ENCODE results near the gene NFS1. TPM values are rescaled to one million over a fixed set of nuclear protein-coding genes. Genes with fewer than 3 reads are reported as not detected.
A peak's percentile ranks its signal among the peaks of the same experiment; 100 is the strongest.

The NFS1 gene
- total and polyA plus RNA-seq, 5 experiments from 2014 or later = 8.6 to 25.5 (median 16.6) TPM

DNA sequence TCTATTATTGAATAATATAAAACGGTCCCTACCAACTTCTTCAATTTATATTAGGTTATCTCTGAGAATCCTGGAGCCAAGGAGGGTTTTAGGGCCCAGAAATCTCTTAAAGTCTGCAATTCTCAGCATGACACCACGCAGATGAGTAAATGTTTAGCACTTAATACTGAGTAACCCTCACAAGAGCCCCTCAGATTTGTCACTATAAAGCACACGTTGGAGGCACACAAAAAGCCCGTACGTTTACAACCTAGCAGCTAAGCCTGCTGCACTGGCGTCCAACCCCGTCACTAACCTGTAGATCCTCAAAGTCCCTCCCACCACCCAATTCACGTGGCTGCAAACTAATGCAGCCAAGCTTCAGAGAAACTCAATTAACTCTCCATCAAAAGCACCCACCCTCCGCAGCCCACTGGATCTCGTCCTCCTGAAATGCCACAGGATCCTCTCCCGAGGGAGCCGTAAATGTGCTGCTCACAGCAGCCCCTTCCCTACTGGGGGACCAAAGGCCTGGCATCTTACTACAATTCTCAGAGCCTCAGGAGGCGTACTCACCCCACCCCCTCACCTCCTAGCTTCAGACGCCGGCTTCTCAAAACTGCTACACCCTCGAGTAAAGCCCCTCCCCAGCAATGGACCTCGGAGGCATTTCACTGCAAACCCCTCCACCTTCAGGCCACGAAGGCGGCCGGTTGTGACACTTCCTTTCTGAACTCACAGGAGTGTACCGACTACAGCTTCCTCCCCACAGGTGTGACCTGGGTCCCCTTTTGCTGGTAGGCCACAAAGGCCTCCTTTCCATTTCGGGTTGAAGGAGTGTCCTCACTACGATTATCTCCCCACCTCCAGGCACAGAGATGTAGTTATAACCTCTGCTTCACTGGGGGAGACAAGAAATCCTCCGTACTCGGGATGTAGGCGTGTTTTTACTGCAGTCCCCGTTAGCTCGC lies 35.4 kb downstream of the NFS1 start:
- POLR2A ChIA-PET = interaction anchor here (0.6 to 7.6 kb wide), 21 partner anchors 10 to 290 kb away, joined by 3 to 101 read pairs (median 6); partner anchors contain the start of genes CEP250, ERGIC3, NFS1 and PHF20
- peaks cover 0 to 9% (median 2%) of the 10 kb centered on the region in 3 donors for H3K36me3 Mint-ChIP-seq
- no peaks in the 10 kb centered on the region for H3K27me3 Mint-ChIP-seq
- DNase-seq (peak in 9 of 10 donors; percentile 44 to 88 (median 67)), ATAC-seq (peak; percentile 50 to 58)
- H3K27ac Mint-ChIP-seq = peak overlapping the region; percentile 96 to 100 (median 99)
- H3K4me1 Mint-ChIP-seq = peaks cover 13 to 64% (median 54%) of the 10 kb centered on the region in 4 donors
- H3K4me3 Mint-ChIP-seq = peak overlapping the region; percentile 89 to 98 (median 96)
- no peaks in the 10 kb centered on the region for H3K9me3 Mint-ChIP-seq

GRCh38 chr20:35662551-35662950 lies 36.6 kb downstream of the NFS1 start:
- H3K9me3 Mint-ChIP-seq = no peaks in the 10 kb centered on the region
- POLR2A ChIA-PET = interaction anchor here (2.4 to 7.6 kb wide), 3 partner anchors 45 to 109 kb away, joined by 10 to 101 read pairs (median 87); partner anchors contain the start of genes PHF20, RBM39 and SPAG4
- H3K36me3 Mint-ChIP-seq = peaks cover 0 to 4% (median 2%) of the 10 kb centered on the region in 3 donors
- no peak for DNase-seq
- no peaks in the 10 kb centered on the region for H3K27me3 Mint-ChIP-seq
- peaks cover 14 to 69% (median 64%) of the 10 kb centered on the region in 4 donors for H3K4me1 Mint-ChIP-seq
- ATAC-seq = no peak
- H3K4me3 Mint-ChIP-seq = peak overlapping the region; percentile 89 to 98 (median 96)
- H3K27ac Mint-ChIP-seq = peak overlapping the region; percentile 68 to 100 (median 99)

DNA sequence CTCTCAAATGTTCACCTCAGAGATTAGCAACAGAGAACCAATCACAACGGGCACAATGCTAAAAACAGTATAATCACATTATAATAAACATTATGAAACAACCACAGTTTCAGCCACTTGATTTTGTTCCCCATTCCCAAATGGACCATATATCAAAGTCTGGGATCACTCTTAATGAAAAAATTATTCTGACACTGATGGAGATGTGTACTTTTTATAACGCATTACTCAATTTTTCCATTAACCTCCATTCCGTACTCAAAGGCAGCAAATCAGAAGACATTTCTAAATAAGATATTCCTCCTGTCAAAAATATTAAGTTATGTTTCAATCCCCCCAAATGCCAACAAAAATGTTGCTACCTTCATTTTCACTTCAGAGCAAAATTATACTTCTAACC lies 37.2 kb downstream of the NFS1 start:
- Mint-ChIP-seq H3K27me3 (no peaks in the 10 kb centered on the region), H3K9me3 (no peaks in the 10 kb centered on the region), H3K4me3 (peak overlapping the region; percentile 89 to 98 (median 96)), H3K27ac (peak overlapping the region; percentile 68 to 100 (median 99)), H3K4me1 (peaks cover 20 to 75% (median 71%) of the 10 kb centered on the region in 4 donors), H3K36me3 (peaks cover 0 to 11% (median 2%) of the 10 kb centered on the region in 3 donors)
- no peak for DNase-seq
- ATAC-seq = no peak
- POLR2A ChIA-PET = interaction anchor here (5.7 to 7.6 kb wide), 2 partner anchors 44 to 81 kb away, joined by 87 to 101 read pairs; partner anchors contain the start of genes RBM39 and SPAG4

DNA sequence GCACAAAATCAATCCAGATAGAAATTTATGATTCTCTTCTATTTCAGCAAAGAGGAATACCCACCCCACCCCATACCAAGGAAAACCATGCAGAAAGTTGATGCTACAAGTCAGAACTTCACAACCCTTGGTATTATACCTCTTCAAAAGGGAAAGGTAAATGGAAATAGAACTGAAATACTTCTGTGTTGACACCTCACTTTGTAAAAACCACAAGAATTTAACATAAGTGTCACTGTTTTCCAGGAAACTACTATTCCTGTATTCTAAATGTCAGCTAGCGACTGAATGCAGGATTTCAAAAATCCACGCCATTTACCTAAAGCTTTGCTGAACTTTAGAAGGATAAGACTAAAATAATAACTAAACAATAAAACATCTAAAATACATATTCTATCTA lies 38.1 kb downstream of the NFS1 start:
- no peak for ATAC-seq
- H3K27me3 Mint-ChIP-seq = no peaks in the 10 kb centered on the region
- peaks cover 0 to 15% (median 2%) of the 10 kb centered on the region in 3 donors for H3K36me3 Mint-ChIP-seq
- H3K27ac Mint-ChIP-seq = peak overlapping the region; percentile 68 to 100 (median 98)
- H3K4me3 Mint-ChIP-seq = peak overlapping the region; percentile 89 to 98 (median 96)
- peaks cover 21 to 82% (median 76%) of the 10 kb centered on the region in 4 donors for H3K4me1 Mint-ChIP-seq
- no peaks in the 10 kb centered on the region for H3K9me3 Mint-ChIP-seq
- no peak for DNase-seq
- POLR2A ChIA-PET = interaction anchor here (5.7 to 7.6 kb wide), 2 partner anchors 43 to 82 kb away, joined by 87 to 101 read pairs; partner anchors contain the start of genes RBM39 and SPAG4

DNA sequence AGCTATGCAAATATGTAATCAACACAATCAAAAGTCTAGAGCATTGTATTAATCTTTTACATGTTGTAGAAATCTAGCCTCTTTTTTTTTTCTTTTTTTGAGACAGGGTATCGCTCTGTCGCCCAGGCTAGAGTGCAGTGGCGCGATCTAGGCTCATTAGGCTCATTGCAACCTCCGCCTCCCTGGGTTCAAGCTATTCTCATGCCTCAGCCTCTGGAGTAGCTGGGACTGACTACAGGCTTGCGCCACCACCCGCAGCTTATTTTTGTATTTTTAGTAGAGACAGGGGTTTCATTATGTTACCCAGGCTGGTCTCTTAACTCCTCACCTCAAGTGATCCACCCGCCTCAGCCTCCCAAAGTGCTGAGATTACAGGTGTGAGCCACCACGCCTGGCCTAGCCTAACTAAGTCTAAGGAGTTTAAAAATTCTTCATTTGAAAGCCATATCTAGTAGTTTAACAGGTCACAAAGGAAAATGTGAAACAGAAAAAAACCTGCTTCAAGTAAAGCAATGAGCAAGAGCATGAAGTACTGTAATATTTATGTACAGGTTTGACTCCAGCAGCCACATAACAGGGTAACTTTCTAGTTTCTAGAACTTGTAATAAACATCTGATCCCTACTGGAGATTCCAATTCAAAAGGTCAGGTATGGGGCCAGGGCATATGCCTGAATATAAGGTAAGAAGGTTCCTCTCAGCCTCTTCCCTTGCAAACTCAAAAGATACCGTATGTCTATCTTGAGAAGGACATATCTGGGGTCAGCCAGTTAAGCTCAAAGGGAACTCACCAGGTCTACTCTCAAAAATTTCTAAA lies 38.8 kb downstream of the NFS1 start:
- Mint-ChIP-seq H3K9me3 (no peaks in the 10 kb centered on the region), H3K4me3 (peak overlapping the region; percentile 89 to 98 (median 96)), H3K36me3 (peaks cover 0 to 15% (median 2%) of the 10 kb centered on the region in 3 donors), H3K4me1 (peaks cover 21 to 82% (median 76%) of the 10 kb centered on the region in 4 donors), H3K27me3 (no peaks in the 10 kb centered on the region), H3K27ac (peak overlapping the region; percentile 70 to 100 (median 98))
- ATAC-seq = no peak
- DNase-seq = no peak
- POLR2A ChIA-PET = interaction anchor here (0.7 to 7.6 kb wide), 2 partner anchors 43 to 1008 kb away, joined by 3 to 101 read pairs; partner anchors contain the start of gene SPAG4

GRCh38 chr20:35657271-35657670 lies 41.9 kb downstream of the NFS1 start:
- Mint-ChIP-seq H3K9me3 (no peaks in the 10 kb centered on the region), H3K4me3 (peak overlapping the region; percentile 13 to 76 (median 58)), H3K36me3 (peaks cover 0 to 19% (median 2%) of the 10 kb centered on the region in 3 donors), H3K27ac (peak overlapping the region; percentile 2 to 90 (median 64)), H3K27me3 (no peaks in the 10 kb centered on the region), H3K4me1 (peaks cover 16 to 60% (median 55%) of the 10 kb centered on the region in 4 donors)
- ATAC-seq (peak; percentile 22 to 65), DNase-seq (no peak)
- POLR2A ChIA-PET = interaction anchor here (0.6 to 1.7 kb wide), 3 partner anchors 19 to 41 kb away, joined by 3 read pairs; partner anchors contain the start of gene SPAG4

GRCh38 chr20:35654415-35654814 lies 44.7 kb downstream of the NFS1 start:
- H3K36me3 Mint-ChIP-seq = peaks cover 0 to 39% (median 2%) of the 10 kb centered on the region in 3 donors
- ATAC-seq (no peak), DNase-seq (no peak)
- POLR2A ChIA-PET = interaction anchor here (2.9 kb wide), 1 partner anchor 10 kb away, joined by 12 read pairs; the partner anchor contains the start of genes CPNE1 and RBM12
- peaks cover 20 to 57% (median 47%) of the 10 kb centered on the region in 4 donors for H3K4me1 Mint-ChIP-seq
- no peak overlapping the region for H3K27ac Mint-ChIP-seq
- H3K9me3 Mint-ChIP-seq = no peaks in the 10 kb centered on the region
- no peaks in the 10 kb centered on the region for H3K27me3 Mint-ChIP-seq
- no peak overlapping the region for H3K4me3 Mint-ChIP-seq

DNA sequence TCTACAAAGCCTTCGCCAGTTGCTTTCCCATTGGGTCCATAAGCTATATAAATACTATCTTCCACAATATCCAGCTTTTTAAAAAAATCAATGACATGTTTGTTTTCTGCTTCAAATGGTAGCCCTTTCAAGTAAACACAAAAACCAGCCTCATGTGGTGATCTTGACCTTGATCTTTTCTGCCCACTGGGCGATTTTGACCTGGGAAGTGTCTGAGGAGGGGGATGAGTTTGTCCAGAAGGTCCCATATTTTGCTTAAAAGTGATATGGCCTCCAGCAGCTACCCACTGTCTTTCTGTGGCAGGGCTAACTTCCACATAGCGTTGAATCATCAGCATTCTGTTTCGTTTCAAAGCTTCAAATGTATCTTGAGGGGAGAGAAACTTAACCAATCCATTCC lies 45.3 kb downstream of the NFS1 start:
- ATAC-seq (no peak), DNase-seq (no peak)
- no peak overlapping the region for H3K4me3 Mint-ChIP-seq
- H3K27ac Mint-ChIP-seq = no peak overlapping the region
- POLR2A ChIA-PET = interaction anchor here (2.9 kb wide), 1 partner anchor 10 kb away, joined by 12 read pairs; the partner anchor contains the start of genes CPNE1 and RBM12
- H3K27me3 Mint-ChIP-seq = no peaks in the 10 kb centered on the region
- H3K9me3 Mint-ChIP-seq = no peaks in the 10 kb centered on the region
- H3K4me1 Mint-ChIP-seq = peaks cover 20 to 57% (median 46%) of the 10 kb centered on the region in 4 donors
- H3K36me3 Mint-ChIP-seq = peaks cover 0 to 44% (median 2%) of the 10 kb centered on the region in 3 donors

DNA sequence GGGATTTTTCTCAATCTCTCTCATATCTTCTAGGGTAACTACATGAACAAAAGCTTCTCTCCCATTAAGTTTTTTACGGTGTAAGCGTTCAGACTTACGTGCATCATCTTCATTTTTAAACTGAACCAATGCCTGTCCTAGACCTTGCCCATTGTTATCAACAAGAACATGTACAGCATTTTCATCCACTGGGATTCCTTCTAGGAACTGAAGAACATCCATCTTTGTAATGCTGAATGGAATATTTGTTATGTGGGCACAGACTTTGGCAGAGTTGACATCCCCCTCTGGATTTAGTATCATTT lies 45.8 kb downstream of the NFS1 start:
- Mint-ChIP-seq H3K36me3 (peaks cover 0 to 48% (median 0%) of the 10 kb centered on the region in 3 donors), H3K27me3 (no peaks in the 10 kb centered on the region), H3K9me3 (no peaks in the 10 kb centered on the region), H3K27ac (no peak overlapping the region), H3K4me1 (peaks cover 20 to 57% (median 46%) of the 10 kb centered on the region in 4 donors), H3K4me3 (no peak overlapping the region)
- DNase-seq (no peak), ATAC-seq (no peak)
- POLR2A ChIA-PET = interaction anchor here (2.9 kb wide), 1 partner anchor 11 kb away, joined by 12 read pairs; the partner anchor contains the start of genes CPNE1 and RBM12

DNA sequence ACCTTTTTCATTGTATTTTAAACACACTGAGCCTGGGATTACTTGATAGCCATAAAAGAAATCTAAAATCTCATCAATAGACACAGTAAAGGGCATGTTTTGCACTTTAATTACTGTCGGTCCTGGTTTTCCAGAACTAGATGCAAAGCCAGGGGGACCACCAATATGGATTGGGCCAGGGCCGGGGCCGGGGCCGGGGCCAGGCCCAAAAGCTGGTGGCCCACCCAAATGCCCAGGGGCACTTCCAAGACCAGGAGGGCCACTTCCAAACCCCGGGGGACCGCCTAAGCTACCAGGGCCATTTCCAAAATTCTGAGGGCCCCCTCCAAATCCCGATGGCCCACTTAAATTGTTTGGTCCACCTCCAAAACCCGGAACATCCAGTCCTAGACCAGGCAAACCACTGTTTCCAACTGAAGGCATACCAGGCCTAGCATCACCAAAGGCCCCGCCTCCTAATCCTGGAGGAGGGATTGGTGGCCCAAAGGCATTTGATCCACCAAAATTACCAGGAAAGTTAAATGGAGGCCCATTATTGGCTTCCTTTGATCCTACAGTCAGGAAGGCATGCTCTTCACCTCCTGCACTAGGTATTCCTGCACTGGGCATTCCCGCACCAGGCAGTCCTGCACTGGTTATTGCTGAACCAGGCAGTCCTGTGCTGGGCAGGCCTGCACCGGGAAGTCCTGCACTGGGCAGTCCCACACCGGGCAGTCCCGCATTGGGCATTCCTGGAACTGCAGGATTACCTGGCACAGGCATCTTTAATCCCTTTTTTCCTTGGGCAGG lies 46.3 kb downstream of the NFS1 start:
- H3K27ac Mint-ChIP-seq = peak overlapping the region in 1 of 10 donors; percentile 44
- H3K4me1 Mint-ChIP-seq = peaks cover 21 to 58% (median 48%) of the 10 kb centered on the region in 4 donors
- H3K9me3 Mint-ChIP-seq = no peaks in the 10 kb centered on the region
- no peak overlapping the region for H3K4me3 Mint-ChIP-seq
- POLR2A ChIA-PET = interaction anchor here (1.1 to 2.9 kb wide), 2 partner anchors 11 to 37 kb away, joined by 3 to 12 read pairs; partner anchors contain the start of genes CPNE1, RBM12 and SPAG4
- H3K27me3 Mint-ChIP-seq = no peaks in the 10 kb centered on the region
- peaks cover 0 to 54% (median 0%) of the 10 kb centered on the region in 3 donors for H3K36me3 Mint-ChIP-seq
- DNase-seq (no peak), ATAC-seq (no peak)

GRCh38 chr20:35651958-35652357 lies 47.2 kb downstream of the NFS1 start:
- no peak overlapping the region for H3K4me3 Mint-ChIP-seq
- no peak for ATAC-seq
- POLR2A ChIA-PET = interaction anchor here (1.1 kb wide), 1 partner anchor 36 kb away, joined by 3 read pairs; the partner anchor contains the start of gene SPAG4
- no peaks in the 10 kb centered on the region for H3K9me3 Mint-ChIP-seq
- H3K27ac Mint-ChIP-seq = peak overlapping the region in 2 of 10 donors; percentile 12 to 52
- no peaks in the 10 kb centered on the region for H3K27me3 Mint-ChIP-seq
- no peak for DNase-seq
- peaks cover 17 to 56% (median 45%) of the 10 kb centered on the region in 4 donors for H3K4me1 Mint-ChIP-seq
- peaks cover 0 to 52% (median 0%) of the 10 kb centered on the region in 3 donors for H3K36me3 Mint-ChIP-seq
